AG04450 (cell line): ENCODE results near the gene HOMER1. TPM values are rescaled to one million over a fixed set of nuclear protein-coding genes. Genes with fewer than 3 reads are reported as not detected.

Source experiments
- CTCF ChIA-PET: fragments of 300-600, 350-600 bp; formaldehyde crosslinking; extraction: SDS; loops from one replicate; lab custom pipeline; 2022; ENCODE audit warnings: antibody characterized with exemption, inconsistent platforms; lab: Charles Lee
- POLR2A ChIA-PET: fragments of 350-600 bp; formaldehyde crosslinking; extraction: SDS; loops from one replicate; lab custom pipeline; 2021; ENCODE audit warnings: antibody characterized with exemption, inconsistent platforms; lab: Yijun Ruan, JAX
- DNase-seq: peaks from one replicate; pipeline ENCODE4 v3.0.0-alpha.2; 2011; ENCODE audit warnings: low read depth, low spot score
- H3K27ac ChIP-seq: one replicate; pipeline ENCODE4 v1.5.1; 2012; ENCODE audit warnings: low read depth, low read length, control low read depth
- H3K27me3 ChIP-seq: one replicate; pipeline ENCODE4 v1.6.0; 2012; ENCODE audit warnings: low read length; ENCODE audit not compliant: control insufficient read depth, insufficient read depth
- H3K4me3 ChIP-seq: 2 replicates; pipeline ENCODE4 v1.5.1; 2011; ENCODE audit warnings: mild to moderate bottlenecking, low read depth, low read length, control low read depth
- H3K9me3 ChIP-seq: 2 replicates; pipeline ENCODE4 v1.5.1; 2012; ENCODE audit warnings: low read length; ENCODE audit not compliant: control insufficient read depth, insufficient read depth
- CTCF ChIP-seq: IDR thresholded peaks from 2 replicates; pipeline ENCODE4 v1.5.1; 2011; ENCODE audit warnings: low read depth, low read length, control low read depth, inconsistent platforms
- polyA plus RNA-seq: library from polyadenylated mRNA; depleted of rRNA; stranded (reverse); fragments of >200 nt; gene quantifications from 2 replicates; pipeline ENCODE4 v1.2.3, GENCODE V29; 2011

Gene HOMER1
- polyA plus RNA-seq, 1 experiment, result 5.1 TPM

GRCh38 chr5:79456400-79456799 lies 57.5 kb downstream of the HOMER1 start:
- ChIA-PET POLR2A (no interaction called here), CTCF (interaction anchor here (1.1 to 2.6 kb wide), 2 partner anchors 8 to 432 kb away, joined by 4 to 7 read pairs; no protein-coding TSS in a partner anchor)
- Histone ChIP-seq H3K4me3 (no peak overlapping the region), H3K27me3 (no peaks in the 10 kb centered on the region), H3K9me3 (no peaks in the 10 kb centered on the region), H3K27ac (no peak overlapping the region)
- DNase-seq, result no peak
- no peak for TF ChIP-seq CTCF

GRCh38 chr5:79454043-79454442 lies 59.9 kb downstream of the HOMER1 start:
- ChIA-PET POLR2A (no interaction called here), CTCF (interaction anchor here (0.6 to 1.5 kb wide), 3 partner anchors 11 to 321 kb away, joined by 3 to 4 read pairs (median 3); no protein-coding TSS in a partner anchor)

DNA sequence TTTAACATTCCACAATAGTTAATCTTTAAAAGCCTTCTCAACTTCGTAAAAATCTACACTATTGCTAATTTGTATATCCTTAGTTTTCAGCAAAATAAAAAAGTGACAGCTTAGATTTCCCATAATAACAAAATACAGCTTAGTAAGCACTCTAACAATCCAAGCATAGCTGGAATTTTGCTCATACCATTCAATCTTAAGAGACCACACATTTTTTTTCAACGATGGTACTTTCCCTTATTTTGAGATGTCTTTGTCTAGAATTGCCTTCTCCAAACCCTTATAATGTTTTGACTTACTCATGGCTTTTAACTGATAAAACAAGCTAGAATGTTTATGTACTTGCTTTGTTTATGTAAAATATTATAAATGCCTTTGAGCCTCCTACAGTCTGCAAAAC lies 65.6 kb downstream of the HOMER1 start:
- H3K27ac ChIP-seq, result no peak overlapping the region
- DNase-seq, result no peak
- CTCF ChIA-PET, result interaction anchor here (0.6 to 2.4 kb wide), 4 partner anchors 16 to 424 kb away, joined by 3 to 19 read pairs (median 7); no protein-coding TSS in a partner anchor
- no peaks in the 10 kb centered on the region for H3K27me3 ChIP-seq
- no peaks in the 10 kb centered on the region for H3K9me3 ChIP-seq
- TF ChIP-seq CTCF, result no peak
- POLR2A ChIA-PET, result interaction anchor here (0.6 to 1.7 kb wide), 2 partner anchors 129 to 463 kb away, joined by 3 to 7 read pairs; partner anchors contain the start of gene ARSB
- no peak overlapping the region for H3K4me3 ChIP-seq

More at GRCh38 chr5:79454043-79454442, 59.9 kb downstream of the HOMER1 start:
- no peak for TF ChIP-seq CTCF
- Histone ChIP-seq H3K4me3 (no peak overlapping the region), H3K27me3 (no peaks in the 10 kb centered on the region), H3K27ac (no peak overlapping the region), H3K9me3 (no peaks in the 10 kb centered on the region)
- no peak for DNase-seq

GRCh38 chr5:79436821-79437220 lies 77.1 kb downstream of the HOMER1 start:
- H3K4me3 ChIP-seq, result no peak overlapping the region
- CTCF ChIA-PET, result interaction anchor here (0.7 to 2.0 kb wide), 2 partner anchors 412 kb away, joined by 4 to 5 read pairs; no protein-coding TSS in a partner anchor
- POLR2A ChIA-PET, result no interaction called here
- no peak for DNase-seq
- no peaks in the 10 kb centered on the region for H3K27me3 ChIP-seq
- H3K9me3 ChIP-seq, result no peaks in the 10 kb centered on the region
- no peak overlapping the region for H3K27ac ChIP-seq
- TF ChIP-seq CTCF, result no peak

DNA sequence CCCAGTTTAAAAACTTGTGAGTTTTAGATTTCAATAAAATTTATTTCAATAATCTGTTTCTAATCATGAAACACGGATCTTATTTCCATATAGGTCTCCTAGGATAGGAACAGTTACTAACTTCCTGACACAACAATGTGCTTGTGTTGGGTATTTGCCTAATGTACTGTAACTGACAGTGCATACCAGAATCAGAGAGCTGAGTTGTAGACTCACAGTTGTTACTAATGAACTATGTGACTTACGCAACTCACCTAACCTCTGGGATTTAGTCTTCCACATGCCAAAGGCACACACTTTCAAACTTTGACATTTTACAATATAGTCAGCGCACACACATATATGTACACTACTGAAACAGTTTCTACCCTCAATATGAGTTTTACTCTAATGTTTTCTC lies 77.7 kb downstream of the HOMER1 start:
- ChIA-PET POLR2A (no interaction called here), CTCF (interaction anchor here (0.7 kb wide), 1 partner anchor 411 kb away, joined by 4 read pairs; no protein-coding TSS in a partner anchor)
- peak; percentile 4 for DNase-seq
- no peak for TF ChIP-seq CTCF
- H3K27ac ChIP-seq, result no peak overlapping the region
- no peaks in the 10 kb centered on the region for H3K9me3 ChIP-seq
- H3K27me3 ChIP-seq, result no peaks in the 10 kb centered on the region
- no peak overlapping the region for H3K4me3 ChIP-seq
